Ammon's horn (tissue), 1 donor: ENCODE measurements around the gene RAB25.
"Not testable (repeated sequence)": the region's sequence is repeated elsewhere in the genome, so short reads cannot be mapped to it uniquely, and the experiment has no call there.

ENCODE experiments used
- DNase-seq: peaks from one replicate; pipeline ENCODE4 v3.0.0-alpha.2; 2016; ENCODE audit warnings: low spot score

RAB25 gene

GRCh38 chr1:156054500-156055280, 6.3 kb upstream of the RAB25 start, which contains the start of gene LAMTOR2:
LAMTOR2 (plus strand) TSS chr1:156054782; CDS start chr1:156054890, 108 bp downstream.
- DNase-seq: peak; percentile 97

DNA sequence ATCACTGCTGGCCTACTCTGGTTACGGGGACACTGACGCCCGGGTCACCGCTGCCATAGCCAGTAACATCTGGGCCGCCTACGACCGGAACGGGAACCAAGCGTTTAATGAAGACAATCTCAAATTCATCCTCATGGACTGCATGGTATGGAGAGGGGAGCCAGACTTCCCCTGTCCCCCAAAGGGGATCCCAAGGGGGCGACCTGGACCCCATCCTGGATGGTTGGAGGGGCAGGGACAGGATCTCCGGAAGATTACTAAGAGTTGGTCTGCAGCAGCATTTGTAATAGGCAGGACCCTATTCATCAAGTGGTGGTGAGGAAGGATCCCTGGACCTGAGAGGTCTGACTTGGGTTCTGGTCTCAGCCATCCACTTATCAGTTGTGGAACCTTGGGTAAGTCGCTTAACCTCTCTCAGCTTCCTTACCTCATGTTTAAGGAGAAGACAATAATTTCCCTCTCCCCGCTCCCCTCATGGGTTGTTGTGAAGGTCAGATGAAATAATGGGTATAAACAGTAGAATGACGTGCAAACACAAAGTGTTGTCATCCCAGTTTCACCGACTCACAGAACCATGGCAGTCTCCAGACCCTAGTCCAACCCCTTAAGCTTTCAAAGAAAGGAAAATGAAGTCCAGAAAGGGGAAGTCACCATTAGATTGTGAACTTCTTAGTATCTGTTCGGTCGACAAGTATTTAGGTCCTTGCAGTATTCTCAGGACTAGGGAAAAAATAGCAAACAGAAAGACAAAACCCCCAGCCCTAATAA, 5.5 kb upstream of the RAB25 start:
- no peak for DNase-seq

DNA sequence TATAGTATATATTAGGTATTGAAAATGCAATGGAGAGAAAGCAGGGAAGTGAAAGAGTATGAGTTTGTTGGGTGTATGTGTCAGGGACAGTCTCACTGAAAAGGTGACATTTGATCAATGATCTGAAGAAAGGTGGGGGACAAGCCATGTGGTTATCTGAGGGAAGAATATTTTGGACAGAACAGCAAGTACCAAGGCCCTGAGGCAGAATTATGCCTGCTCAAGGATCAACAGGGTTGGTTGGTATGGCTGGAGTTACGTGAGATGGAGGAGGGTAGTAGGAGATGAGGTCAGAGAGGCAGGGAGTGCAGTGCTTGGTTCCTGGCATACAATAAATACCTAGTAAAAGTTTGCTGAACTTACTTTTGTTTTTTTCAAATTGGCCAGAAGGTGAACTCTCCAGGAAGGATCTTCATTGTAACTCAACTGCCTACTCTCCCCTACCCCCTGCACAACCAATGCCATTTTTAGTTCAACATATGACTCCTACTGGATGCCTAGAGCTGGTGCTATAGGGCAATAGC, 4.6 kb upstream of the RAB25 start:
- DNase-seq: no peak

DNA sequence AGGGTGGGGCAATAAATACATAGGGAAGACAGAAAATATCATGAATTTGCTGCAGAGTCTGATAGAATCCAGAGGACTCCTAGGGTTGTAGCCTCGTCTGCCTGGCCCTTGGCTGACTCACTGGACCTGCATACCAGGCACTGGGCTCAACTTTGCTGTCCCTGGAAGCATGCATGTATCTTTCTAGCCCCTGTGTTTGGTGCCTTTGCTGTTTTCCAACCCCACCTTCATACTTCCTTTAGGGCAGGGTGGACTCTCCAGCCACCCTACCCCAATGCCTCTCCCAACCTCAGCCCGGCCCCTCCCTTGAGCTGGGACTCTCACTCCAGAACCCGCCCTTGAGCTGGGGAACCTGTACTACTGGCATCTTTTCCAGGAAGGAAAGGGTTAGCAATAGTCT, 1.2 kb downstream of the RAB25 start:
- DNase-seq: no peak

DNA sequence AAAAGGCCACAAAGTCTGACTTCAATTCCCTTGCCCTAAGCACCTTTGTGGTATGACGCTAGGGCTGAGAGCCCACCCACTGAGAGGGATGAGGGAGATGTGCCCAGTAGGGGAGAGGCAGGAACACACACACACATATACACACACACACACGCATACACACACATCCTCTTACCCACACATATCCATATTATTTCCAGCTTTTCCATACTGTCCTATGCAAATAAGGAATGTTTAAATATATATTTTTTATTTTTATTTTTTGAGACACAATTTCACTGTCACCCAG, 3.0 kb downstream of the RAB25 start:
- DNase-seq: no peak

- DNase-seq: no peak
These were observed 3.7 kb downstream of the RAB25 start for GRCh38 chr1:156064615-156065014.

DNA sequence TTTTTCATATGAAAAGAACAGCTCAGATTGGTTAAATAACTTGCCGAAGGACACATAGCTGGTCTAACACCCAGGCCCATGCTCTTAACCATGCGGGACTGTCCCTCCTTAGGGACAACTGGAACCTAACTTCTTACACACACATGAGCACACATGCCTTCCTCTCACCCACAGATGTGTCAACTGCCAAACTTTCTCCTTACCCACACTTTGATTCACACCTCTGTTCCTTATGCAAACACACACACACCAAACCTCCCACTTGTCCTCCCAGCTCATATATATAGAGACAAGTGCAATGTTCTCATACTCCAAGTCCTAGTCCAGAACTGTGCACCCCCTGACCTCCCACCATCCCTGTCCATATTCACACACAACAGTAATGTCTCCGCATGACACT, 4.3 kb downstream of the RAB25 start:
- DNase-seq: no peak

DNA sequence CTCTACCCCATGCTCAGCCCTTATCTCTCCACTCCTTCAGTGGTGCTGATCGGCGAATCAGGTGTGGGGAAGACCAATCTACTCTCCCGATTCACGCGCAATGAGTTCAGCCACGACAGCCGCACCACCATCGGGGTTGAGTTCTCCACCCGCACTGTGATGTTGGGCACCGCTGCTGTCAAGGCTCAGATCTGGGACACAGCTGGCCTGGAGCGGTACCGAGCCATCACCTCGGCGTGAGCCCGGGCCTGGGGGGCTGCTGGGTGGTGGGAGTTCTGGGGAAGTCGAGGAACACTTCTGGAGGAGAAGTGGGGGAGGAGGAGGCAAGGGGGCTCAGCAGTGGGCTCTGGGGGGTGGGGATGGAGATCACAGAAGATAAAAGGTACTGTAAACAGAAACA, 4.9 kb downstream of the RAB25 start:
- no peak for DNase-seq

GRCh38 chr1:156067262-156067661, 6.3 kb downstream of the RAB25 start:
- DNase-seq: no peak

DNA sequence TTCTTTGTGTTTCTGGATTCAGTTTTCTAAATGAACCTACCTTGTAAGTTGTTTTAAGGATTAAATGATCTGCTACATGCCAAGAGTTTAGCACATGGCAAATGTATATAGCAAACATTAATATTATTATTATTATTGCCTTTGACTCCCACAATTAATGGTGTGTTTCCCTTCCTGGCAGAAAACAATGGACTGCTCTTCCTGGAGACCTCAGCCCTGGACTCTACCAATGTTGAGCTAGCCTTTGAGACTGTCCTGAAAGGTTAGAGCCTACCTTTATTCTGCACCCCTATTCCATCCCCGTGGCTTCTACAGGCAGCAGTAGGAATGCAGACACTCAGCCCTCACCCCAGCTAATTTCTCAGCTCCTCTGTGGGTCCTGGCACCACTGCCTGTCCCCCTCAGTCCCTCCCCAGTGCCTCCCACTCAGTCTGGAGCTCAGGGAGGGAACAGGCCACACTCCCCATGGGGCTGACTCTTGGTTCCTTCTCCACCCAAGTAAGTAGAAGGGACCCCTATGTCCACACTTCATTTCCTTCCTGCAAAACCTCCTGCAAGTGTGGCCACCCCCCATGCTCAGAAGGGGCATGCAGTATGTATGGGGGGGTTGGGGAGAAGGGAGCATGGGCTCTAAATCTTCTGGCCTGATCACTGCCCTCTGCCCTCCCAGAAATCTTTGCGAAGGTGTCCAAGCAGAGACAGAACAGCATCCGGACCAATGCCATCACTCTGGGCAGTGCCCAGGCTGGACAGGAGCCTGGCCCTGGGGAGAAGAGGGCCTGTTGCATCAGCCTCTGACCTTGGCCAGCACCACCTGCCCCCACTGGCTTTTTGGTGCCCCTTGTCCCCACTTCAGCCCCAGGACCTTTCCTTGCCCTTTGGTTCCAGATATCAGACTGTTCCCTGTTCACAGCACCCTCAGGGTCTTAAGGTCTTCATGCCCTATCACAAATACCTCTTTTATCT, 8.8 kb downstream of the RAB25 start:
- no peak for DNase-seq

DNA sequence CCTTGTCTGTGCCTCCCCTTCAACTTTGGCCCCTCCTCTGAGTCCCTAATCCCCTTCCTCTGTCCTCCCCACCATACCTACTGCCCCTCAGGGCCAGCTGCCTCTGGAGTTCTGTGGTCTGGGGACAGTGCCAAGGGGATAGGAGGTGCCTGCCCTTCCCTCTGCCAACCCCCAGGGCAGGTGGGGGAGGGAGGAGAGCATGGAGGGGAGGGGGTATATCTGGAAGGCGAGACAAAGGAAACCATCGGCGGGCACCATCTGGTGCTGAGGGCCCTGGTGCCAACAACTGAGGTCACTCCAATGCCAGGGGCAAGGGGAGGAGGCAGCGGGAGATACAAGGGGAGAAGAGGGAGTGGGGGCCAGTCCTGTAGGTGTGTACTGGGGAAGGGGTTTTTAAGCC, 9.6 kb downstream of the RAB25 start:
- DNase-seq: no peak

GRCh38 chr1:156071332-156071816, 10.4 kb downstream of the RAB25 start:
- not testable (repeated sequence) for DNase-seq

DNA sequence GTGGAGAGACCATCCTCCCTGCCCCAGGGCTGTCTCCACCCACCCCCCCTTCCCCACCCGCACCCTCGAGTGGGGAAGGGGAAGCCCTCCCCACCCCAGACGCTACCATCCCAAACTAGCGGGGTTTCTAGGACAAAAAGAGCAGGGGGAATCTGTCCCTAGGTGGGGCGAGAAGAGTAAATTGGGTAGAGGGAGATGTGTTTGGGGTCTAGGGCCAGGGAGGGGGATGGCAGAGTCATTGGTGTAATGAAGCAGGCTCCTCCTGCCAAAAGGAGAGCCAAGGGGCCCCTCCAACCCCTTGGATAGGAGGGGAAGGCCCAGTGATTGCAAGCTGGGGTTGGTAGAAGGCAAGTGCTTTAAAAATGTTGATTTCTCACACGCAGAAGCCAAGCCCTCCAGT, 11.3 kb downstream of the RAB25 start:
- DNase-seq: no peak

GRCh38 chr1:156073110-156073687, 12.2 kb downstream of the RAB25 start:
- no peak for DNase-seq

DNA sequence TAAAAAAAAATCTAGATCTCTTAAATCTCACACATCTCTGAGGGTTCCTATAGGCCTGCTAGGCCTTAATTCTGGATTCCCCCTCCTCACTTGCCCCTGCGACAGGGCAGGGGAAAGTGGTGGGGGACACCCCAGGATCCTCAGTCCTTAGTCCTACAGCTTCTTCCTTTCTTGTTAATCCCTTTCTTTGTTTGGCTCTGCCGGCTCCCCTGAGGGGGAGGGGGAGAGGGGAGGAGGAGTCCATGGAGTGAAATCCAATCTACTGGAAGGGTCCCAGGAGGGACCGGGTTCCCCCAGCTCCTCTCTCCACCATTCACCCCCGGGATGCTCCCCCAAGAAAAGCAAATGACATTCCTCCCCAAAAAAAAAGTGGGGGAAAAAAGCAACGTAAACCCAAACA, 12.8 kb downstream of the RAB25 start:
- DNase-seq: no peak

GRCh38 chr1:156074661-156075060, 13.7 kb downstream of the RAB25 start:
- DNase-seq: no peak

DNA sequence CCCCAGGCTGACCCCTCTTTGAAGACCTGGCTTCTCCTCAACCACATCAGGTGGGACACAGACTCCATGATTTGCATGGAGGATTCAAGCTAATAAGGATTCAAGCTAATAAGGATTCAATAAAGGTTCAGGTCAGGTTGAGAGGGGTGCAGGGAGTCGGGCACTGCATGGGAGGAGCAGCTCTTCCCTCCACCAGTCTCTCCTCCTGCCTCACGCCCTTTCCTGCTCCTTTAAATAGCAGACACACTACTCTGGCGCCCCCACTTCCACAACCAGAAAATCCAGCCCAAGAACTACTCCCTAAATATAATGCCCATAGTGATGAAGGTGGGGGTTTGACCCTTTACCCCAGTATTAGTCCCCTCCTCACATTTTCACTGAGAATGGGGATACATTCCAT, 14.2 kb downstream of the RAB25 start:
- no peak for DNase-seq

DNA sequence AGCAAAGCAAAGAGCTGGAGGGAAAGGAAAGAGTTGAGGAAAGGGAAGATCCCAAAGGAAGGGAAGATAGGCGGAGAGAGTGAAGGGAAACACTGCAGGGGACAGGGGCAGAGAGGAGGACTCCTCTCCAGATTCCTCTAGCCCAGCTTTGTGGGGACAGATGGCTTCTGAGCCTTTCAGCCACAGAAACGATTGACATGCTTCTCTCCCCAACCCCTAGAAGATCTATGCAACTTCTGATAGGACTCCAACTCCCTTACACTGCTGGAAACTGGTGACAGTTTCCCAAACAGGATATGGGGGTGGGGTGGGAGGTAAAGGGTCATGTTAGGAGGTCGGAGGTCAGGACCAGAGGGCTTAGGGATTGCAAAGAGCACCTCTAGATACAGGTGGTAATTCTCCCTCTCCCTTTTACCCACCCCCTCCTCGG, 14.8 kb downstream of the RAB25 start:
- DNase-seq: no peak

- DNase-seq: no peak
These were observed 15.9 kb downstream of the RAB25 start for GRCh38 chr1:156076609-156077429.

- no peak for DNase-seq
These were observed 16.4 kb downstream of the RAB25 start for GRCh38 chr1:156077430-156077760.

DNA sequence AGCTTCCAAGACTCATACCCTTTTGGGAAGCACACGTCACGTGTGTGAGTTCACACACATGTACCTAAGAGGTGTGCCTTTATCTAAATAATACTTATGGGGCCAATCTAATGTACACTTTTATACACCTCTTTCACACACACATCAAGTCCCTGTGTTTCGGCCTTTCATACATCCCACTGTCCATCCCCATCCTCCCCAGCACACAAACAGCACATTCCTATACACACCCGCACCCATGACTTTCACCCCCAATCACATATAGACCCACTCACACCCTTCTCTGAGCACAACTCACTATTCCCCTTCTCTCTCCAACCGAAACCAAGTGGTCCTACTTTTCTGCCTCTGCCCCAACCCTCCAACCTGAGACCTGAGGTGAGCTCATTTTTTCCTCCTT, 17.8 kb downstream of the RAB25 start:
- no peak for DNase-seq
